K562 (cell line): Measurements from ENCODE around the gene HBP1. TPM values are rescaled to one million over a fixed set of nuclear protein-coding genes. Genes with fewer than 3 reads are reported as not detected.

Experiments
- BRD4 ChIP-seq: fragments of 200-600 bp; sonication (generic); IDR thresholded peaks from 2 replicates; pipeline ENCODE4 v1.6.1; 2017; ENCODE audit warnings: inconsistent platforms
- C11orf30 ChIP-seq: fragments of 450-650 bp; IDR thresholded peaks from 2 replicates; pipeline ENCODE4 v1.6.1; 2016; ENCODE audit warnings: low read depth, mild to moderate bottlenecking
- CTCF ChIP-seq, 3 experiments: IDR thresholded peaks in 2 of 3; conservative IDR thresholded peaks in 1 of 3; 2 replicates each; pipeline ENCODE4 v1.5.1; 2011 to 2012; ENCODE audit warnings: low read length in 3 of 3, mild to moderate bottlenecking in 3 of 3, control low read depth in 2 of 3, improper control_type of control experiment in 1 of 3, inconsistent platforms in 1 of 3, low read depth in 1 of 3, mixed read lengths in 1 of 3, moderate library complexity in 1 of 3; ENCODE audit not compliant: insufficient read depth in 2 of 3
- DEAF1 ChIP-seq: fragments of 450-650 bp; formaldehyde crosslinking; IDR thresholded peaks from 2 replicates; pipeline ENCODE4 v1.4.0; 2020; ENCODE audit warnings: mild to moderate bottlenecking, moderate library complexity
- ESRRA ChIP-seq: fragments of 450-650 bp; IDR thresholded peaks from 2 replicates; pipeline ENCODE4 v1.6.1; 2014; ENCODE audit warnings: low read depth, mild to moderate bottlenecking, moderate library complexity, borderline replicate concordance
- KLF16 ChIP-seq: IDR thresholded peaks from 2 replicates; pipeline ENCODE4 v1.6.1; 2016; ENCODE audit warnings: antibody characterized with exemption
- MAFG ChIP-seq: fragments of 450-650 bp; conservative IDR thresholded peaks from 2 replicates; pipeline ENCODE4 v1.6.1; 2016; ENCODE audit warnings: missing genetic modification characterization, missing compliant biosample characterization
- MNT ChIP-seq, 2 experiments: fragments of 450-650 bp; conservative IDR thresholded peaks; 2 replicates each; pipeline ENCODE4 v1.6.1; 2017; ENCODE audit warnings: mild to moderate bottlenecking in 2 of 2, moderate library complexity in 2 of 2
- NFE2 ChIP-seq: IDR thresholded peaks from 2 replicates; pipeline ENCODE4 v1.6.1; 2014; ENCODE audit warnings: antibody characterized with exemption, low read depth
- PTRF ChIP-seq: fragments of 450-650 bp; IDR thresholded peaks from 2 replicates; pipeline ENCODE4 v1.6.1; 2016; ENCODE audit warnings: mild to moderate bottlenecking, missing genetic modification characterization, missing compliant biosample characterization
- RB1 ChIP-seq: fragments of 450-650 bp; IDR thresholded peaks from 2 replicates; pipeline ENCODE4 v1.6.1; 2017; ENCODE audit warnings: low read depth, mild to moderate bottlenecking
- SMC3 ChIP-seq: conservative IDR thresholded peaks from 2 replicates; pipeline ENCODE4 v1.6.1; 2011; ENCODE audit warnings: low read depth, low read length, improper control_type of control experiment; ENCODE audit not compliant: insufficient read depth
- TEAD4 ChIP-seq, 2 experiments: sonication (generic) in 1 of 2; formaldehyde crosslinking in 1 of 2; IDR thresholded peaks; 2 replicates each; pipeline versions ENCODE4 v1.6.1 to v1.8.0; 2012 to 2022; ENCODE audit warnings: borderline replicate concordance in 1 of 2, inconsistent platforms in 1 of 2, low read length in 1 of 2, mild to moderate bottlenecking in 1 of 2, missing genetic modification reagents in 1 of 2
- ZNF133 ChIP-seq: fragments of 250-450 bp; sonication (Bioruptor Pico); IDR thresholded peaks from 2 replicates; pipeline ENCODE4 v1.4.0; 2020; ENCODE audit warnings: mild to moderate bottlenecking
- ZNF740 ChIP-seq, 3 experiments: fragments of 200-800 bp in 1 of 3; sonication (Bioruptor generic) in 1 of 3; sonication (generic) in 1 of 3; formaldehyde crosslinking in 1 of 3; IDR thresholded peaks; 2 replicates each; pipeline versions ENCODE4 v1.6.1 to v1.8.0; 2016 to 2022; ENCODE audit warnings: mild to moderate bottlenecking in 2 of 3, missing compliant biosample characterization in 2 of 3, missing genetic modification characterization in 2 of 3, missing genetic modification reagents in 1 of 3
- polyA plus RNA-seq, 8 experiments: library from polyadenylated mRNA; depleted of rRNA in 4 of 8; stranded (reverse) in 5 of 8; unstranded in 3 of 8; fragments of >200 nt; fragmentation: Nextera tagmentation in 2 of 8; fragmentation: Illumina TruSeq in 1 of 8; extraction: Ambion mirVana in 2 of 8; extraction: Trizol in 1 of 8; gene quantifications; 2 replicates each; pipeline versions ENCODE4 v1.2.1 to v1.2.3, GENCODE V29; 2011 to 2014; ENCODE audit warnings: inconsistent platforms in 1 of 8, missing spikeins in 1 of 8
- total RNA-seq, 7 experiments: library from RNA; depleted of rRNA in 6 of 7; stranded (reverse); fragments of >200 nt in 6 of 7; fragmentation: Illumina TruSeq in 2 of 7; extraction: Trizol in 2 of 7; gene quantifications; 2 replicates each; pipeline versions ENCODE4 v1.2.1 to v1.2.3, GENCODE V29; 2011 to 2021; ENCODE audit warnings: low replicate concordance in 1 of 7

Gene HBP1
- total and polyA plus RNA-seq, 9 of the 15 experiments (the other 6 are each of a cell fraction or from before 2014, with no cell fraction given) = 18.7 to 59.9 (median 27.0) TPM

GRCh38 chr7:107147464-107148393 is 21.1 kb upstream of the HBP1 start (continued):
- peak; percentile 70; the same call in 1 of the 2 replicates for TF ChIP-seq MAFG
- 0 out of 4 replicates have a peak, but pooled peaks have one; percentile 19 to 35 for TF ChIP-seq MNT (conservative IDR thresholded peaks at IDR 0.05)
- TF ChIP-seq PTRF (tag) = no peak
- TF ChIP-seq ZNF740 (CRISPR knock-in tag; IDR thresholded peaks at IDR 0.05) = no peak
- TF ChIP-seq ZNF740 (tag; IDR thresholded peaks at IDR 0.05) = no peak
- TF ChIP-seq ZNF133 = no peak
- peak; percentile 34; the same call in 1 of the 2 replicates for TF ChIP-seq TEAD4 (IDR thresholded peaks at IDR 0.05; ENCODE audit: low read length)
- no peak for TF ChIP-seq TEAD4 (CRISPR knock-in tag; IDR thresholded peaks at IDR 0.05; ENCODE audit: borderline replicate concordance)
- TF ChIP-seq BRD4 = 0 out of 2 replicates have a peak, but pooled peaks have one; percentile 34
- no peak for TF ChIP-seq ESRRA
- peak; percentile 61; the same call in 1 of the 2 replicates for TF ChIP-seq SMC3
- TF ChIP-seq CTCF (IDR thresholded peaks at IDR 0.05 in 2 of 3, conservative IDR thresholded peaks at IDR 0.05 in 1 of 3; ENCODE audit: insufficient read depth in 2 of 3, low read depth in 1 of 3, low read length in 3 of 3) = peak; percentile 77 to 84 (median 79)
- TF ChIP-seq RB1 = peak; percentile 14; the same call in 1 of the 2 replicates
- TF ChIP-seq KLF16 = peak; percentile 48; the same call in 1 of the 2 replicates
- TF ChIP-seq NFE2 = 0 out of 2 replicates have a peak, but pooled peaks have one; percentile 11
- peak; percentile 53; the same call in 1 of the 2 replicates for TF ChIP-seq C11orf30
- TF ChIP-seq DEAF1 (CRISPR knock-in tag) = peak; percentile 71
